Neuronal stem cell (in vitro differentiated cells): ENCODE measurements around the gene ST6GALNAC5.
A peak's percentile ranks its signal among the peaks of the same experiment; 100 is the strongest.

ENCODE experiments used
- DNase-seq: peaks from one replicate; pipeline ENCODE4 v3.0.0-alpha.2; 2013; ENCODE audit warnings: low spot score
- H2AFZ ChIP-seq: one replicate; pipeline ENCODE4 v1.6.1; 2013; ENCODE audit warnings: mild to moderate bottlenecking, low read length, inconsistent platforms
- H2AK5ac ChIP-seq: 2 replicates; pipeline ENCODE4 v1.6.1; 2013; ENCODE audit warnings: low read depth, mild to moderate bottlenecking, inconsistent platforms, low read length, moderate library complexity, mixed read lengths
- H2BK120ac ChIP-seq: 2 replicates; pipeline ENCODE4 v1.6.1; 2013; ENCODE audit warnings: low read depth, mild to moderate bottlenecking, inconsistent platforms, low read length, moderate library complexity, mixed read lengths
- H2BK12ac ChIP-seq: one replicate; pipeline ENCODE4 v1.6.1; 2013; ENCODE audit warnings: low read length, inconsistent platforms
- H2BK15ac ChIP-seq: 2 replicates; pipeline ENCODE4 v1.6.1; 2013; ENCODE audit warnings: mild to moderate bottlenecking, low read length, inconsistent platforms, mixed read lengths
- H2BK5ac ChIP-seq: one replicate; pipeline ENCODE4 v1.6.1; 2013; ENCODE audit warnings: inconsistent platforms, mild to moderate bottlenecking, low read length, moderate library complexity
- H3K14ac ChIP-seq: one replicate; pipeline ENCODE4 v1.6.1; 2013; ENCODE audit warnings: low read length, inconsistent platforms
- H3K18ac ChIP-seq: 2 replicates; pipeline ENCODE4 v1.6.1; 2013; ENCODE audit warnings: low read length, inconsistent platforms
- H3K23ac ChIP-seq: 2 replicates; pipeline ENCODE4 v1.6.1; 2013; ENCODE audit warnings: low read depth, mild to moderate bottlenecking, mixed read lengths, low read length, inconsistent platforms; ENCODE audit not compliant: poor library complexity
- H3K27ac ChIP-seq: replicated peaks from 3 replicates; pipeline ENCODE4 v1.5.1; 2013; ENCODE audit warnings: low read length, inconsistent platforms
- H3K27me3 ChIP-seq, 3 experiments: 2 replicates each; pipeline ENCODE4 v1.6.1; 2013; ENCODE audit warnings: low read length in 3 of 3, mild to moderate bottlenecking in 2 of 3, inconsistent platforms in 1 of 3, low read depth in 1 of 3, mixed read lengths in 1 of 3, moderate library complexity in 1 of 3; ENCODE audit not compliant: control insufficient read depth in 3 of 3, insufficient read depth in 3 of 3
- H3K36me3 ChIP-seq, 2 donors: replicated peaks in 1 of 2; 2 replicates each; pipeline ENCODE4 v1.6.1; 2013; ENCODE audit warnings: low read length in 2 of 2; ENCODE audit not compliant: control insufficient read depth in 2 of 2, insufficient read depth in 2 of 2
- H3K4ac ChIP-seq: 2 replicates; pipeline ENCODE4 v1.6.1; 2013; ENCODE audit warnings: inconsistent platforms, mild to moderate bottlenecking, low read length, moderate library complexity
- H3K4me1 ChIP-seq, 2 donors: 1 replicate in 1 of 2; 2 replicates in 1 of 2; pipeline ENCODE4 v1.6.1; 2013; ENCODE audit warnings: low read length in 2 of 2, low read depth in 1 of 2; ENCODE audit not compliant: control insufficient read depth in 2 of 2, insufficient read depth in 1 of 2
- H3K4me2 ChIP-seq: one replicate; pipeline ENCODE4 v1.6.1; 2013; ENCODE audit warnings: mild to moderate bottlenecking, low read length, inconsistent platforms; ENCODE audit not compliant: insufficient read depth, poor library complexity, severe bottlenecking
- H3K4me3 ChIP-seq, 2 donors: 2 replicates each; pipeline ENCODE4 v1.5.1; 2013; ENCODE audit warnings: low read length in 2 of 2, mild to moderate bottlenecking in 2 of 2, inconsistent platforms in 1 of 2, moderate library complexity in 1 of 2
- H3K79me1 ChIP-seq: one replicate; pipeline ENCODE4 v1.6.1; 2013; ENCODE audit warnings: low read depth, mild to moderate bottlenecking, inconsistent platforms, low read length, moderate library complexity
- H3K9ac ChIP-seq: one replicate; pipeline ENCODE4 v1.6.1; 2013; ENCODE audit warnings: mild to moderate bottlenecking, low read depth, low read length, inconsistent platforms; ENCODE audit not compliant: poor library complexity
- H3K9me3 ChIP-seq, 2 donors: replicated peaks in 1 of 2; 2 replicates each; pipeline versions ENCODE3 to v1.6.1; 2013; ENCODE audit warnings: low read length in 2 of 2, mild to moderate bottlenecking in 2 of 2, inconsistent platforms in 1 of 2, low read depth in 1 of 2, mixed read lengths in 1 of 2, moderate library complexity in 1 of 2; ENCODE audit not compliant: control insufficient read depth in 2 of 2, insufficient read depth in 1 of 2
- H4K8ac ChIP-seq: one replicate; pipeline ENCODE4 v1.6.1; 2013; ENCODE audit warnings: low read depth, mild to moderate bottlenecking, inconsistent platforms, low read length, moderate library complexity
- H4K91ac ChIP-seq: one replicate; pipeline ENCODE4 v1.6.1; 2013; ENCODE audit warnings: low read length, low read depth, mild to moderate bottlenecking, inconsistent platforms; ENCODE audit not compliant: poor library complexity
- WGBS, 2 donors: extraction: QIAGEN DNeasy Blood & Tissue Kit; methylation state at CpG; one replicate each; pipeline ENCODE4 v1.1.7; 2013; ENCODE audit warnings: missing lambda C conversion rate in 2 of 2, mixed read lengths in 1 of 2; ENCODE audit not compliant: insufficient read length in 2 of 2, insufficient replicate concordance in 1 of 2; ENCODE audit errors: extremely low coverage in 2 of 2; 5-methylcytosine and 5-hydroxymethylcytosine counted together

ST6GALNAC5 gene

DNA sequence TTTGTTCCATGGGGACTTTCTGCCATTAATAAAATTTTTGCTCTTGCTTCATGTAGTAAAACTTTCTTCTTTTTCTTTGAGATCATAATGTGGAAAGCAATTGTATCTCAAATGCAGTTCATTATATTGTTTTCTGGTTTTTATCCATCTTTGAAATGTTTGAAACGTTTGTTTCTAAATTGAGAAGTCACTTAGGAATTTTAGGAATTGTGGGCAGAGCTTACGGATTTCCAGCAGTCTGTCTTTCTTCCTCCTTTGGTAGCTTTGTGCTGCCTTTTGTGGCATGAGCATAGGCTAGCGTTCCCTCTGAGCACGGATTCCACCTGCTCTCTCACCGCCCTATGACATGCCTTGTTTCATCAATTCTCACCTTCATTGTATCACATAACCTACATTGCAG is 2.9 kb upstream of the ST6GALNAC5 start:
- Histone ChIP-seq H2BK5ac (no peak overlapping the region), H3K36me3 (no peaks in the 10 kb centered on the region), H3K4ac (no peak overlapping the region), H3K14ac (no peak overlapping the region), H3K9ac (no peak overlapping the region), H2BK15ac (no peak overlapping the region), H3K27me3 (no peaks in the 10 kb centered on the region), H2AFZ (no peak overlapping the region), H3K27ac (no peak overlapping the region), H3K9me3 (no peaks in the 10 kb centered on the region), H2BK12ac (no peak overlapping the region), H4K91ac (no peak overlapping the region), H2AK5ac (no peak overlapping the region), H3K79me1 (peaks cover 3% of the 10 kb centered on the region), H2BK120ac (no peak overlapping the region), H3K23ac (no peak overlapping the region), H4K8ac (no peak overlapping the region), H3K4me2 (no peak overlapping the region), H3K18ac (no peak overlapping the region), H3K4me3 (no peak overlapping the region), H3K4me1 (peaks cover 2 to 4% of the 10 kb centered on the region in 2 donors)
- no peak for DNase-seq
- no CpG with 5 or more reads among the region's 5 CpGs for WGBS, 2 donors

DNA sequence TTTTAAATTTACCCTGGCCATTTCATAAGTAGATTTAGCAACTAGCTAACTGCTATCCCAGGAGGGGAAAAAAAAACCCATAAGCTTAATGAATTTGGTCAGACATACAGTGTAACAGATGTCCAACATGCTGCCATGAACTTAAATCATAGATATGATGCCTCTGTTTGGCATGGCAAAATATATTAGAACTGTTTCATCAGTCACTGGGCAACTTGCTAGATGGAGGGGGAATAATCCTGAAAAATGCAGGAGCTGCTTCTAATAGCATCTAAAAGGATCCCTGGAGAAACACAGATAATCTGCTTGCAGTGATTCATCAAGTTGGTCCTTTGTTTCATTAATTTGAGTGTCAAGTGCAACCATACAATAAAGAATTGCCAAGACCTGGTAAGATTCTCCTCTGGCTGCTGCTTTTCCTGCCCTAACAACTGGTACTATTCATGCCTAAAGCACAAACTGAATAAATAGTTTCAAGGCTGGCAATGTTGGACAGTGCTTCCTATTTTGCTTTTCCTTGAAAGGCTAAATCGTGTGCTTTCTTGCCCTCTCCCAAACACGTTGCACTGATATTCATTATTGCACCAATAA is 1.5 kb upstream of the ST6GALNAC5 start:
- Histone ChIP-seq H3K9ac (no peak overlapping the region), H4K8ac (no peak overlapping the region), H3K4me2 (no peak overlapping the region), H2BK12ac (no peak overlapping the region), H3K79me1 (peaks cover 3% of the 10 kb centered on the region), H3K36me3 (peaks cover 0 to 4% of the 10 kb centered on the region in 2 donors), H3K18ac (no peak overlapping the region), H3K9me3 (no peaks in the 10 kb centered on the region), H3K4ac (no peak overlapping the region), H3K23ac (no peak overlapping the region), H3K14ac (no peak overlapping the region), H2BK5ac (no peak overlapping the region), H2AFZ (no peak overlapping the region), H2BK15ac (no peak overlapping the region), H3K4me3 (no peak overlapping the region), H2BK120ac (no peak overlapping the region), H3K4me1 (peaks cover 2 to 6% of the 10 kb centered on the region in 2 donors), H2AK5ac (no peak overlapping the region), H4K91ac (no peak overlapping the region), H3K27ac (no peak overlapping the region), H3K27me3 (no peaks in the 10 kb centered on the region)
- no CpG with 5 or more reads among the region's 2 CpGs for WGBS, 2 donors
- DNase-seq, result no peak

DNA sequence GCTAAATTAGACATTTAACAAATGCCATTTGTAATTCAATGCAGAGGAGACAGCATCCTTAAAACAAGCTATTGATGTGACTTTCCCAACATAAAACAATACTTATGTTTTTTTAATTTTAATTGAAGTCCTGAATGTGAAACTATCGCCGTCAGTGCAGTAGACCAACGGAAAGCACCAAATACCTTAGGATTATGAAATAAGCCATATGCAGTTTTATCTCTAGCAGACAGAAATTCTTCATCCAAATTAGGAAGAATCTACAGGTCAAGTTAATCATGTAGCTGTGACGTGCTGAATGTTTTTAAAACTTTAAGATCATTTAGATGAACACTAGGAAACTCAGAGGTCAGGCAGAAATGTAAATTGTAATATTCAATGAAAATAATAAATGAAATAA is 714 bp upstream of the ST6GALNAC5 start:
- no peak overlapping the region for H3K4ac ChIP-seq
- peaks cover 0 to 11% of the 10 kb centered on the region in 2 donors for H3K36me3 ChIP-seq
- H3K9me3 ChIP-seq, result no peaks in the 10 kb centered on the region
- no peak overlapping the region for H3K18ac ChIP-seq
- no peak overlapping the region for H2BK12ac ChIP-seq
- H3K27ac ChIP-seq, result no peak overlapping the region
- no peak for DNase-seq
- no CpG with 5 or more reads among the region's 4 CpGs for WGBS, 2 donors
- no peak overlapping the region for H2AK5ac ChIP-seq
- no peak overlapping the region for H2BK15ac ChIP-seq
- H3K4me1 ChIP-seq, result peaks cover 2 to 6% of the 10 kb centered on the region in 2 donors
- no peak overlapping the region for H3K9ac ChIP-seq
- H2BK5ac ChIP-seq, result no peak overlapping the region
- H3K23ac ChIP-seq, result no peak overlapping the region
- H2AFZ ChIP-seq, result no peak overlapping the region
- H4K91ac ChIP-seq, result no peak overlapping the region
- H2BK120ac ChIP-seq, result no peak overlapping the region
- H3K27me3 ChIP-seq, result no peaks in the 10 kb centered on the region
- H3K4me2 ChIP-seq, result no peak overlapping the region
- no peak overlapping the region for H4K8ac ChIP-seq
- peaks cover 3% of the 10 kb centered on the region for H3K79me1 ChIP-seq
- H3K4me3 ChIP-seq, result no peak overlapping the region
- H3K14ac ChIP-seq, result no peak overlapping the region

DNA sequence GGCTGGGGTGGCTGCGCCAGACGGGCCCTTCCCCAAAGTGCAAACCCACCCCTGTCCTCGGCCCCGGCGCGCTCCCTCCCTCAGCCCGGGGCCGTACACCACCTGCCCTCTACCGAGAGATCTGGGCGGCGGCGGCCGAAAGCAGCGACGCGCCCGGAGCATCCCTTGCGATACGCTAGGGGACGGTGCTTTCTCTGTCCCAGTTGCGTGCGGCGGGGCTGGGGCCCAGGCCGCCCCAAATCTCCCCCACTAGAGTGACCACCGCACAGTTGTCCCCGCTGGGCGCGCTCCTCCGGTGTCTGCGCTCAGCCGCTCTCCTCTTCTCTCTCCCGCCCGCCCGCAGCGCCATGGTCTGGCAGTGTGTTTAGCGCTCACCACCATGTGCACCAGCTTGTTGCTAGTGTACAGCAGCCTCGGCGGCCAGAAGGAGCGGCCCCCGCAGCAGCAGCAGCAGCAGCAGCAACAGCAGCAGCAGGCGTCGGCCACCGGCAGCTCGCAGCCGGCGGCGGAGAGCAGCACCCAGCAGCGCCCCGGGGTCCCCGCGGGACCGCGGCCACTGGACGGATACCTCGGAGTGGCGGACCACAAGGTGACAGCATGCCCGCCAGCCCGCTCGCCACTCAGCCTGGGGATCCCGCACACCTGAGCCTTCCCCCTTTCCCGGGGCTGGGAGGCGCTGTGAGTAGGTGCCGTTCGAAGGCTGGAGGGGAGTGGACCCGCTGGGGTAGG is 1.0 kb downstream of the ST6GALNAC5 start:
- peak overlapping the region; percentile 99 for H2AFZ ChIP-seq
- peak overlapping the region; percentile 95 for H3K18ac ChIP-seq
- DNase-seq, result peak; percentile 58
- H3K9ac ChIP-seq, result peak overlapping the region; percentile 97
- WGBS, 2 donors, result no CpG with 5 or more reads among the region's 65 CpGs
- no peak overlapping the region for H2BK12ac ChIP-seq
- peaks cover 2 to 6% of the 10 kb centered on the region in 2 donors for H3K4me1 ChIP-seq
- H3K9me3 ChIP-seq, result peaks cover 0 to 2% of the 10 kb centered on the region in 2 donors
- H3K4me3 ChIP-seq, result peak overlapping the region; percentile 88 to 94
- H3K23ac ChIP-seq, result peak overlapping the region; percentile 70
- H3K79me1 ChIP-seq, result peaks cover 3% of the 10 kb centered on the region
- H3K14ac ChIP-seq, result peak overlapping the region; percentile 73
- no peak overlapping the region for H3K4ac ChIP-seq
- peak overlapping the region; percentile 78 for H2BK120ac ChIP-seq
- no peak overlapping the region for H4K8ac ChIP-seq
- H3K27me3 ChIP-seq, result no peaks in the 10 kb centered on the region
- H2BK5ac ChIP-seq, result peak overlapping the region; percentile 89
- peak overlapping the region; percentile 35 for H2AK5ac ChIP-seq
- no peak overlapping the region for H4K91ac ChIP-seq
- peak overlapping the region; percentile 18 for H3K27ac ChIP-seq
- H2BK15ac ChIP-seq, result peak overlapping the region; percentile 32
- H3K36me3 ChIP-seq, result peaks cover 4 to 29% of the 10 kb centered on the region in 2 donors
- peak overlapping the region; percentile 94 for H3K4me2 ChIP-seq
